Activated CD4-positive, CD25-positive, alpha-beta regulatory T cell treated with anti-CD3 and anti-CD28 coated beads, Interleukin-2, amount 50 U/mL, for 24 hours (primary cell): ENCODE data around the gene NIN.
"Not testable (repeated sequence)": the region's sequence is repeated elsewhere in the genome, so short reads cannot be mapped to it uniquely, and the experiment has no call there.

Experiments
- ATAC-seq, 2 donors: fragments of 150-1000 bp; cut with Tn5 transposase; one replicate each; pipeline ENCODE4 v1.10.0; 2021; ENCODE audit warnings: mild to moderate bottlenecking in 1 of 2, moderate library complexity in 1 of 2

NIN gene

GRCh38 chr14:50711043-50711442 is 119.9 kb downstream of the NIN start:
- ATAC-seq = no peak

- no peak for ATAC-seq
Observed at GRCh38 chr14:50705026-50705593, 125.9 kb downstream of the NIN start.

- no peak for ATAC-seq
Observed at GRCh38 chr14:50704454-50705010, 126.4 kb downstream of the NIN start.

GRCh38 chr14:50697659-50698290 is 133.2 kb downstream of the NIN start:
- no peak for ATAC-seq

- ATAC-seq = not testable (repeated sequence)
Observed at GRCh38 chr14:50694260-50694659, 136.7 kb downstream of the NIN start.

GRCh38 chr14:50688875-50689274 is 142.1 kb downstream of the NIN start:
- no peak for ATAC-seq

GRCh38 chr14:50679674-50680073 is 151.3 kb downstream of the NIN start:
- ATAC-seq = no peak

- ATAC-seq = no peak
Observed at GRCh38 chr14:50678163-50678562, 152.8 kb downstream of the NIN start.

GRCh38 chr14:50677527-50678063 is 153.4 kb downstream of the NIN start:
- ATAC-seq = peak; percentile 66 to 69

GRCh38 chr14:50676814-50677516 is 154.0 kb downstream of the NIN start:
- ATAC-seq = peak; percentile 27 to 48

GRCh38 chr14:50675597-50675996 is 155.4 kb downstream of the NIN start:
- no peak for ATAC-seq

- no peak for ATAC-seq
Observed at GRCh38 chr14:50670866-50671256, 160.1 kb downstream of the NIN start.

GRCh38 chr14:50670196-50670865 is 160.6 kb downstream of the NIN start:
- ATAC-seq = no peak
